IMR-90 (cell line): ENCODE data around the gene ACTR2.

Source experiments
- CEBPB ChIP-seq: IDR thresholded peaks from 2 replicates; pipeline ENCODE4 v1.6.1; 2012; ENCODE audit warnings: low read depth, low read length, improper control_type of control experiment
- FOS ChIP-seq: fragments of 150-350 bp; IDR thresholded peaks from 2 replicates; pipeline ENCODE4 v1.6.1; 2016; ENCODE audit warnings: low read depth, low read length
- MAFK ChIP-seq: IDR thresholded peaks from 2 replicates; pipeline ENCODE4 v1.6.1; 2012; ENCODE audit warnings: low read depth, low read length, improper control_type of control experiment
- MXI1 ChIP-seq: IDR thresholded peaks from 2 replicates; pipeline ENCODE4 v1.6.1; 2012; ENCODE audit warnings: low read depth, mild to moderate bottlenecking, low read length, moderate library complexity, borderline replicate concordance
- NFE2L2 ChIP-seq: fragments of 150-350 bp; IDR thresholded peaks from 2 replicates; pipeline ENCODE4 v1.6.1; 2016; ENCODE audit warnings: low read depth, mild to moderate bottlenecking, low read length
- POLR2A ChIP-seq: IDR thresholded peaks from 2 replicates; pipeline ENCODE4 v1.6.1; 2012; ENCODE audit warnings: mild to moderate bottlenecking, low read depth, low read length
- RAD21 ChIP-seq: IDR thresholded peaks from 2 replicates; pipeline ENCODE4 v1.6.1; 2012; ENCODE audit warnings: low read length, improper control_type of control experiment
- RCOR1 ChIP-seq: IDR thresholded peaks from 2 replicates; pipeline ENCODE4 v1.6.1; 2012; ENCODE audit warnings: mild to moderate bottlenecking, low read length, improper control_type of control experiment; ENCODE audit not compliant: insufficient replicate concordance
- SMC3 ChIP-seq: fragments of 150-350 bp; IDR thresholded peaks from 2 replicates; pipeline ENCODE4 v1.6.1; 2016; ENCODE audit warnings: low read depth, mild to moderate bottlenecking, antibody characterized with exemption, low read length, moderate library complexity
- TF ChIP-seq, protein P1 (sequence below): conservative IDR thresholded peaks from 2 replicates; pipeline ENCODE4 v1.5.1; 2012; ENCODE audit warnings: mild to moderate bottlenecking, low read depth, low read length, improper control_type of control experiment
- TF ChIP-seq, protein P2 (sequence below): fragments of 150-350 bp; IDR thresholded peaks from 2 replicates; pipeline ENCODE4 v1.6.1; 2017; ENCODE audit warnings: mild to moderate bottlenecking, antibody characterized with exemption, low read length, low read depth

DNA sequence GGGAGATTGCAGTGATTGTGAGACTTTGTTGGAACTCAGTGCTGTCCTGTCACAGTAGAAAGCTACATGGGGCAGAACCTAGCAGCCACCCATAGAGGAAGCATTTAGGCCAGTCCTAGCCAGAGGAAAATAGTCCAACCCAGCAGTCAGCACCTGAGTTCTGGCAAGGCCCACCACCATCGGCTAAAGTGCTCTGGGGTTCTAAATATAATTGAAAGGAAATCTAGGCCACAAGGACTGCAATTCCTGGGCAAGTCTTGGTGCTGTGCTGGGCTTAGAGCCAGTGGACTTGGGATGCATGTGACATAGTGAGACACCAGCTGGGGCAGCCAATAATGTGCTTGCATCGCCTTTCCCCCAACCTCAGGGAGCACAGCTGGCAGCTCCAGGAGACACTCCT, 28.9 kb upstream of the ACTR2 start:
- TF ChIP-seq, protein P1, sequence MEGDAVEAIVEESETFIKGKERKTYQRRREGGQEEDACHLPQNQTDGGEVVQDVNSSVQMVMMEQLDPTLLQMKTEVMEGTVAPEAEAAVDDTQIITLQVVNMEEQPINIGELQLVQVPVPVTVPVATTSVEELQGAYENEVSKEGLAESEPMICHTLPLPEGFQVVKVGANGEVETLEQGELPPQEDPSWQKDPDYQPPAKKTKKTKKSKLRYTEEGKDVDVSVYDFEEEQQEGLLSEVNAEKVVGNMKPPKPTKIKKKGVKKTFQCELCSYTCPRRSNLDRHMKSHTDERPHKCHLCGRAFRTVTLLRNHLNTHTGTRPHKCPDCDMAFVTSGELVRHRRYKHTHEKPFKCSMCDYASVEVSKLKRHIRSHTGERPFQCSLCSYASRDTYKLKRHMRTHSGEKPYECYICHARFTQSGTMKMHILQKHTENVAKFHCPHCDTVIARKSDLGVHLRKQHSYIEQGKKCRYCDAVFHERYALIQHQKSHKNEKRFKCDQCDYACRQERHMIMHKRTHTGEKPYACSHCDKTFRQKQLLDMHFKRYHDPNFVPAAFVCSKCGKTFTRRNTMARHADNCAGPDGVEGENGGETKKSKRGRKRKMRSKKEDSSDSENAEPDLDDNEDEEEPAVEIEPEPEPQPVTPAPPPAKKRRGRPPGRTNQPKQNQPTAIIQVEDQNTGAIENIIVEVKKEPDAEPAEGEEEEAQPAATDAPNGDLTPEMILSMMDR = no peak
- no peak for TF ChIP-seq MAFK
- TF ChIP-seq POLR2A = no peak
- no peak for TF ChIP-seq FOS
- TF ChIP-seq RCOR1 = no peak
- TF ChIP-seq, protein P2, sequence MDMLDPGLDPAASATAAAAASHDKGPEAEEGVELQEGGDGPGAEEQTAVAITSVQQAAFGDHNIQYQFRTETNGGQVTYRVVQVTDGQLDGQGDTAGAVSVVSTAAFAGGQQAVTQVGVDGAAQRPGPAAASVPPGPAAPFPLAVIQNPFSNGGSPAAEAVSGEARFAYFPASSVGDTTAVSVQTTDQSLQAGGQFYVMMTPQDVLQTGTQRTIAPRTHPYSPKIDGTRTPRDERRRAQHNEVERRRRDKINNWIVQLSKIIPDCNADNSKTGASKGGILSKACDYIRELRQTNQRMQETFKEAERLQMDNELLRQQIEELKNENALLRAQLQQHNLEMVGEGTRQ = no peak
- no peak for TF ChIP-seq MXI1
- TF ChIP-seq SMC3 = no peak
- no peak for TF ChIP-seq CEBPB
- no peak for TF ChIP-seq RAD21
- no peak for TF ChIP-seq NFE2L2
